Erythroblast (primary cell): ENCODE results near the gene NEU2.
"Not testable (repeated sequence)": the region's sequence is repeated elsewhere in the genome, so short reads cannot be mapped to it uniquely, and the experiment has no call there.

Experiments
- DNase-seq, 2 experiments: peaks; one replicate each; lab custom pipeline; 2025; lab: John Stamatoyannopoulos, UW
- GATA1 ChIP-seq: IDR thresholded peaks from 2 replicates; pipeline ENCODE4 v1.6.1; 2011; ENCODE audit warnings: low read depth, mild to moderate bottlenecking, control low read depth, low read length, moderate library complexity
- POLR2A ChIP-seq: IDR thresholded peaks from 2 replicates; pipeline ENCODE4 v1.6.1; 2011; ENCODE audit warnings: mild to moderate bottlenecking, low read length

The NEU2 gene

GRCh38 chr2:233048569-233049193 is 16.2 kb downstream of the NEU2 start:
- no peak for DNase-seq
- TF ChIP-seq POLR2A (no peak), GATA1 (no peak)

GRCh38 chr2:233049194-233049761 is 16.8 kb downstream of the NEU2 start:
- DNase-seq = no peak
- TF ChIP-seq POLR2A = no peak
- no peak for TF ChIP-seq GATA1

- TF ChIP-seq POLR2A (no peak), GATA1 (no peak)
- DNase-seq = no peak
Measured at GRCh38 chr2:233051241-233052149, 19.0 kb downstream of the NEU2 start.

GRCh38 chr2:233052517-233052916 is 20.0 kb downstream of the NEU2 start:
- DNase-seq = not testable (repeated sequence)

GRCh38 chr2:233053928-233054784 is 21.7 kb downstream of the NEU2 start:
- peak; percentile 62 to 80 for DNase-seq
- no peak for TF ChIP-seq GATA1
- TF ChIP-seq POLR2A = no peak

- no peak for DNase-seq
- no peak for TF ChIP-seq POLR2A
- TF ChIP-seq GATA1 = no peak
Measured at GRCh38 chr2:233055362-233055761, 22.9 kb downstream of the NEU2 start.

GRCh38 chr2:233056961-233057605 is 24.6 kb downstream of the NEU2 start:
- TF ChIP-seq POLR2A (no peak), GATA1 (no peak)
- DNase-seq = peak in 1 of 2 experiments; percentile 19

- no peak for DNase-seq
- TF ChIP-seq POLR2A = no peak
- TF ChIP-seq GATA1 = no peak
Measured at GRCh38 chr2:233058717-233059546, 26.5 kb downstream of the NEU2 start.

GRCh38 chr2:233059547-233059796 is 27.0 kb downstream of the NEU2 start:
- TF ChIP-seq POLR2A = no peak
- TF ChIP-seq GATA1 = no peak
- no peak for DNase-seq

- TF ChIP-seq POLR2A = peak; percentile 64
- TF ChIP-seq GATA1 = no peak
- DNase-seq = peak; percentile 73 to 76
Measured at GRCh38 chr2:233059797-233060500, 27.5 kb downstream of the NEU2 start, which contains the start of gene INPP5D. TSS of gene INPP5D (plus strand) at chr2:233060342. CDS start at chr2:233060479, 137 bp downstream.

- peak in 1 of 2 experiments; percentile 67 for DNase-seq
- TF ChIP-seq POLR2A (peak; percentile 30), GATA1 (no peak)
Measured at GRCh38 chr2:233060501-233060979, 28.1 kb downstream of the NEU2 start.

GRCh38 chr2:233060980-233061590 is 28.6 kb downstream of the NEU2 start:
- peak; percentile 50 to 63 for DNase-seq
- no peak for TF ChIP-seq GATA1
- no peak for TF ChIP-seq POLR2A
